Measurements from ENCODE around the gene CES1. TPM values are rescaled to one million over a fixed set of nuclear protein-coding genes. Genes with fewer than 3 reads are reported as not detected.
A peak's percentile ranks its signal among the peaks of the same experiment; 100 is the strongest.

Gene CES1
- total and polyA plus RNA-seq, 2 of the 8 experiments (the other 6 are each of a cell fraction or from before 2014, with no cell fraction given) = 0.91 to 1.2 TPM

- POLR2A ChIA-PET (ENCODE audit: partially characterized antibody) = no interaction called here
These were observed 36.1 kb upstream of the CES1 start for GRCh38 chr16:55868980-55869379.

More at GRCh38 chr16:55868980-55869379, 36.1 kb upstream of the CES1 start:
- Histone ChIP-seq H3K14ac (ENCODE audit: insufficient read length) (no peak overlapping the region), H3K79me1 (ENCODE audit: low read depth, low read length) (no peaks in the 10 kb centered on the region), H3K4ac (replicated peaks; ENCODE audit: insufficient read length, low read depth, low read length) (no peak overlapping the region), H3K9me3 (ENCODE audit: insufficient read depth in 2 of 2, low read depth in 1 of 2, low read length in 1 of 2) (no peaks in the 10 kb centered on the region), H2BK15ac (ENCODE audit: low read length) (no peak overlapping the region), H2BK12ac (ENCODE audit: low read depth, low read length) (no peak overlapping the region), H4K20me1 (replicated peaks in 1 of 2; ENCODE audit: control insufficient read depth in 1 of 2, insufficient read depth in 2 of 2, low read length in 2 of 2) (no peaks in the 10 kb centered on the region), H3K36me3 (ENCODE audit: control insufficient read depth in 2 of 4, insufficient read depth in 4 of 4, low read length in 3 of 4) (no peaks in the 10 kb centered on the region), H3K4me3 (ENCODE audit: extremely low read depth in 1 of 4, insufficient read depth in 2 of 4, low read depth in 3 of 4, low read length in 4 of 4) (no peak overlapping the region), H3K27ac (ENCODE audit: low read depth, low read length) (no peak overlapping the region), H3K56ac (replicated peaks; ENCODE audit: insufficient read length, low read depth, low read length) (no peak overlapping the region), H3K79me2 (ENCODE audit: control insufficient read depth in 1 of 2, insufficient read depth in 2 of 2, low read length in 2 of 2) (no peaks in the 10 kb centered on the region), H3K23me2 (ENCODE audit: low read depth, low read length) (no peaks in the 10 kb centered on the region), H3K18ac (ENCODE audit: extremely low read depth, low read length) (no peak overlapping the region), H4K91ac (replicated peaks; ENCODE audit: insufficient read length, low read length) (no peak overlapping the region), H4K5ac (ENCODE audit: insufficient read length, low read depth, low read length) (no peak overlapping the region), H2BK5ac (ENCODE audit: low read depth, low read length) (no peak overlapping the region), H3K4me2 (ENCODE audit: insufficient read depth in 1 of 2, low read depth in 2 of 2, low read length in 2 of 2) (no peak overlapping the region), H2AK5ac (ENCODE audit: low read depth, low read length) (no peak overlapping the region), H3K4me1 (replicated peaks in 1 of 4; ENCODE audit: control insufficient read depth in 3 of 4, insufficient read depth in 4 of 4, low read length in 3 of 4) (no peaks in the 10 kb centered on the region), H2BK20ac (ENCODE audit: low read length) (no peak overlapping the region), H4K8ac (ENCODE audit: extremely low read depth, insufficient read depth, low read length) (0 out of 2 replicates have a peak overlapping the region, but pooled peaks have one; percentile 6), H2BK120ac (replicated peaks; ENCODE audit: low read depth, low read length) (no peak overlapping the region), H3K9ac (replicated peaks in 1 of 4; ENCODE audit: extremely low read depth in 1 of 4, low read depth in 3 of 4, low read length in 3 of 4) (no peak overlapping the region), H3K23ac (ENCODE audit: insufficient read length) (no peak overlapping the region), H2AFZ (ENCODE audit: low read length) (no peak overlapping the region), H3K27me3 (replicated peaks in 1 of 4; ENCODE audit: control insufficient read depth in 3 of 4, extremely low read depth in 1 of 4, insufficient read depth in 3 of 4, low read length in 3 of 4) (no peaks in the 10 kb centered on the region)
- no peak for DNase-seq (ENCODE audit: low read depth in 1 of 2, low spot score in 2 of 2)
- FAIRE-seq = no peak
- CTCF ChIA-PET (ENCODE audit: partially characterized antibody) = no interaction called here
- 81% methylated on average over 7 of the region's 7 CpGs; no CpG with 5 or more reads in 1 of the 2 experiments for WGBS, 2 experiments (ENCODE audit: extremely low coverage in 1 of 2, insufficient coverage in 1 of 2, insufficient read length in 1 of 2, insufficient replicate concordance in 2 of 2, low coverage in 1 of 2, low lambda C conversion rate in 2 of 2, missing lambda C conversion rate in 1 of 2)
- no peak for TF ChIP-seq RFX5 (IDR thresholded peaks at IDR 0.05; ENCODE audit: borderline replicate concordance, low read depth, low read length)

Data from H1 (cell line).